Neural cell (in vitro differentiated cells): Measurements from ENCODE around the gene NUDT7. TPM values are rescaled to one million over a fixed set of nuclear protein-coding genes. Genes with fewer than 3 reads are reported as not detected.
A peak's percentile ranks its signal among the peaks of the same experiment; 100 is the strongest.

Source experiments
- H2AFZ ChIP-seq: fragments of 200-600, 300-800 bp; sonication (generic), shearing (Covaris generic); 2 replicates; pipeline ENCODE4 v1.6.0; 2014; ENCODE audit warnings: low read depth, mild to moderate bottlenecking, antibody characterized with exemption, low read length, moderate library complexity
- H3F3A ChIP-seq: fragments of 200-600 bp; shearing (Covaris generic); 2 replicates; pipeline ENCODE4 v1.6.1; 2016; ENCODE audit warnings: mild to moderate bottlenecking, moderate library complexity, mixed read lengths, antibody characterized with exemption, low read length; ENCODE audit not compliant: insufficient read depth, poor library complexity, severe bottlenecking
- H3K27ac ChIP-seq: fragments of 200-600, 300-800 bp; sonication (generic), shearing (Covaris generic); 2 replicates; pipeline ENCODE4 v1.5.1; 2014; ENCODE audit warnings: mild to moderate bottlenecking, low read length, moderate library complexity
- H3K27me3 ChIP-seq: fragments of 300-800, 200-600 bp; sonication (generic), shearing (Covaris generic); 2 replicates; pipeline ENCODE4 v1.6.0; 2014; ENCODE audit warnings: mild to moderate bottlenecking, low read depth, low read length, moderate library complexity; ENCODE audit not compliant: insufficient read depth
- H3K36me3 ChIP-seq: fragments of 300-800, 200-600 bp; sonication (generic), shearing (Covaris generic); 2 replicates; pipeline ENCODE4 v1.5.1; 2014; ENCODE audit warnings: mild to moderate bottlenecking, antibody characterized with exemption, low read length, moderate library complexity; ENCODE audit not compliant: insufficient read depth
- H3K4me2 ChIP-seq: fragments of 300-800, 200-600 bp; sonication (generic), shearing (Covaris generic); 2 replicates; pipeline ENCODE4 v1.6.0; 2014; ENCODE audit warnings: mild to moderate bottlenecking, low read length
- H3K4me3 ChIP-seq: fragments of 300-800, 200-600 bp; sonication (generic), shearing (Covaris generic); 2 replicates; pipeline ENCODE4 v1.5.1; 2014; ENCODE audit warnings: mild to moderate bottlenecking, low read length, moderate library complexity
- H3K79me2 ChIP-seq: fragments of 200-600 bp; shearing (Covaris generic); replicated peaks from 2 replicates; pipeline ENCODE4 v1.6.0; 2014; ENCODE audit warnings: mild to moderate bottlenecking, low read length, moderate library complexity; ENCODE audit not compliant: insufficient read depth
- H3K9ac ChIP-seq: fragments of 300-800, 200-600 bp; sonication (generic), shearing (Covaris generic); 2 replicates; pipeline ENCODE4 v1.6.1; 2016; ENCODE audit warnings: mild to moderate bottlenecking, low read length, mixed read lengths
- H3K9me2 ChIP-seq: fragments of 200-600 bp; shearing (Covaris generic); 2 replicates; pipeline ENCODE4 v1.6.1; 2016; ENCODE audit warnings: mild to moderate bottlenecking, low read length, mixed read lengths; ENCODE audit not compliant: insufficient read depth
- H3K9me3 ChIP-seq: fragments of 200-600, 300-800 bp; sonication (generic), shearing (Covaris generic); 2 replicates; pipeline ENCODE4 v1.6.1; 2016; ENCODE audit warnings: mild to moderate bottlenecking, mixed run types, low read length, moderate library complexity, mixed read lengths
- H4K20me1 ChIP-seq: fragments of 200-600 bp; shearing (Covaris generic); 2 replicates; pipeline ENCODE4 v1.6.1; 2016; ENCODE audit warnings: mild to moderate bottlenecking, mixed run types; ENCODE audit not compliant: insufficient read depth
- EP300 ChIP-seq: fragments of 450-650 bp; conservative IDR thresholded peaks from 2 replicates; pipeline ENCODE4 v1.6.1; 2014; ENCODE audit warnings: antibody characterized with exemption, mild to moderate bottlenecking, moderate library complexity; ENCODE audit not compliant: poor library complexity, severe bottlenecking
- MXI1 ChIP-seq: fragments of 450-650 bp; conservative IDR thresholded peaks from 2 replicates; pipeline ENCODE4 v1.6.1; 2014; ENCODE audit warnings: antibody characterized with exemption, mild to moderate bottlenecking; ENCODE audit not compliant: poor library complexity, severe bottlenecking
- POLR2AphosphoS5 ChIP-seq: IDR thresholded peaks from 2 replicates; pipeline ENCODE4 v1.6.1; 2012
- REST ChIP-seq: IDR thresholded peaks from 2 replicates; pipeline ENCODE4 v1.6.1; 2012; ENCODE audit warnings: borderline replicate concordance
- TAF1 ChIP-seq: IDR thresholded peaks from 2 replicates; pipeline ENCODE4 v1.6.1; 2012; ENCODE audit warnings: low read depth
- polyA plus RNA-seq: library from polyadenylated mRNA; depleted of rRNA; stranded (reverse); fragments of >200 nt; gene quantifications from 2 replicates; pipeline ENCODE4 v1.2.3, GENCODE V29; 2014

Gene NUDT7
- polyA plus RNA-seq, 1 donor from 2014 or later, result 13.9 TPM

GRCh38 chr16:77732241-77732946 lies 10.1 kb downstream of the NUDT7 start:
- Histone ChIP-seq H3K9me2 (no peaks in the 10 kb centered on the region), H3K4me2 (no peak overlapping the region), H2AFZ (no peak overlapping the region), H3K27me3 (no peaks in the 10 kb centered on the region), H3K9ac (no peak overlapping the region), H3K36me3 (no peaks in the 10 kb centered on the region), H3K27ac (no peak overlapping the region), H3K4me3 (no peak overlapping the region), H3F3A (no peaks in the 10 kb centered on the region), H3K79me2 (no peaks in the 10 kb centered on the region), H3K9me3 (peaks cover 4% of the 10 kb centered on the region), H4K20me1 (no peaks in the 10 kb centered on the region)
- TF ChIP-seq REST, result no peak
- TF ChIP-seq POLR2AphosphoS5, result peak; percentile 24
- peak; percentile 13 for TF ChIP-seq EP300

GRCh38 chr16:77736879-77737278 lies 14.6 kb downstream of the NUDT7 start:
- Histone ChIP-seq H3K4me2 (no peak overlapping the region), H4K20me1 (no peaks in the 10 kb centered on the region), H3K4me3 (no peak overlapping the region), H3F3A (no peaks in the 10 kb centered on the region), H3K9ac (no peak overlapping the region), H3K79me2 (no peaks in the 10 kb centered on the region), H3K27ac (no peak overlapping the region), H3K36me3 (no peaks in the 10 kb centered on the region), H3K9me2 (no peaks in the 10 kb centered on the region), H3K27me3 (no peaks in the 10 kb centered on the region), H3K9me3 (peaks cover 4% of the 10 kb centered on the region), H2AFZ (no peak overlapping the region)
- no peak for TF ChIP-seq REST
- no peak for TF ChIP-seq MXI1
- TF ChIP-seq EP300, result no peak
- TF ChIP-seq TAF1, result no peak
